Measurements from ENCODE around the gene THAP6.
A peak's percentile ranks its signal among the peaks of the same experiment; 100 is the strongest.
"Not testable (repeated sequence)": the region's sequence is repeated elsewhere in the genome, so short reads cannot be mapped to it uniquely, and the experiment has no call there.

THAP6 gene

DNA sequence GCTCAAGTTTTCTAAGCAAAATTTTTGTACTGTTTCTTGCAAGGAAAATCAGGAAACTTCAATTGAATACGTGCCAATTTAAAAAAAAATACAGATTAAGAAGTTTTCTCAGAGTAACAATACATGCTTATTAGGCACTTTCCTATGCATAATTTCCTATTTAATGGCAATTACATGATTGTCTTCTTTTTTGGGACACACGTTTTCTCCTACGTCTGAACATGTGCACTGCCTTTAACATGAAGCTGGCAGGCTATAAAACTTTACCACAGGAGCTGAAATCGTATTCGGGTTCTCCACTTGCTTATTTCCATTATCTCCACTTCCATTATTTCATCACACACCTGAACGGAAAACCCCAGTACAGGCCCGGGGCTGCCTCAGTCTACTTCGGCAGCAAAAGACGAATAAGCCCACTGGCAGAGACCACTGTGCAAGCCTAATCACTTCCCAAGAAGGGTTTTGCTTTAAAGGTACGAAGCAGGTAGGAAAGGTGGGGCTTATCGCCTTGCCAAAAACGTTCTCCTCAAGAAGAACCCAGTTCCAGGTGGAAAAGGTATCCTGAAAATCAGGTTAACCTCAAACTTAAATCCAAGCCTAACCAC lies 645 bp upstream of the THAP6 start:
- peak overlapping the region; percentile 84 for H3K27ac ChIP-seq
- H3K4me1 ChIP-seq (ENCODE audit: low read depth, poor library complexity, severe bottlenecking): peaks cover 56% of the 10 kb centered on the region
- TF ChIP-seq, protein P1, sequence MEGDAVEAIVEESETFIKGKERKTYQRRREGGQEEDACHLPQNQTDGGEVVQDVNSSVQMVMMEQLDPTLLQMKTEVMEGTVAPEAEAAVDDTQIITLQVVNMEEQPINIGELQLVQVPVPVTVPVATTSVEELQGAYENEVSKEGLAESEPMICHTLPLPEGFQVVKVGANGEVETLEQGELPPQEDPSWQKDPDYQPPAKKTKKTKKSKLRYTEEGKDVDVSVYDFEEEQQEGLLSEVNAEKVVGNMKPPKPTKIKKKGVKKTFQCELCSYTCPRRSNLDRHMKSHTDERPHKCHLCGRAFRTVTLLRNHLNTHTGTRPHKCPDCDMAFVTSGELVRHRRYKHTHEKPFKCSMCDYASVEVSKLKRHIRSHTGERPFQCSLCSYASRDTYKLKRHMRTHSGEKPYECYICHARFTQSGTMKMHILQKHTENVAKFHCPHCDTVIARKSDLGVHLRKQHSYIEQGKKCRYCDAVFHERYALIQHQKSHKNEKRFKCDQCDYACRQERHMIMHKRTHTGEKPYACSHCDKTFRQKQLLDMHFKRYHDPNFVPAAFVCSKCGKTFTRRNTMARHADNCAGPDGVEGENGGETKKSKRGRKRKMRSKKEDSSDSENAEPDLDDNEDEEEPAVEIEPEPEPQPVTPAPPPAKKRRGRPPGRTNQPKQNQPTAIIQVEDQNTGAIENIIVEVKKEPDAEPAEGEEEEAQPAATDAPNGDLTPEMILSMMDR (conservative IDR thresholded peaks at IDR 0.05; ENCODE audit: low read depth, low read length): no peak
- H3K9ac ChIP-seq: peak overlapping the region; percentile 69
- H3K79me2 ChIP-seq (ENCODE audit: insufficient read depth, low read depth): peaks cover 48% of the 10 kb centered on the region
- H4K20me1 ChIP-seq (ENCODE audit: insufficient read depth): no peaks in the 10 kb centered on the region
- H3K27me3 ChIP-seq (ENCODE audit: insufficient read depth, low read depth): no peaks in the 10 kb centered on the region
- peak overlapping the region; percentile 93 for H3K4me2 ChIP-seq
- no peaks in the 10 kb centered on the region for H3K36me3 ChIP-seq (ENCODE audit: insufficient read depth)
- H2AFZ ChIP-seq (ENCODE audit: low read depth): peak overlapping the region; percentile 68
- peak overlapping the region; percentile 96 for H3K4me3 ChIP-seq (IDR thresholded peaks at IDR 0.05; ENCODE audit: insufficient read depth, low read depth, low read length)

DNA sequence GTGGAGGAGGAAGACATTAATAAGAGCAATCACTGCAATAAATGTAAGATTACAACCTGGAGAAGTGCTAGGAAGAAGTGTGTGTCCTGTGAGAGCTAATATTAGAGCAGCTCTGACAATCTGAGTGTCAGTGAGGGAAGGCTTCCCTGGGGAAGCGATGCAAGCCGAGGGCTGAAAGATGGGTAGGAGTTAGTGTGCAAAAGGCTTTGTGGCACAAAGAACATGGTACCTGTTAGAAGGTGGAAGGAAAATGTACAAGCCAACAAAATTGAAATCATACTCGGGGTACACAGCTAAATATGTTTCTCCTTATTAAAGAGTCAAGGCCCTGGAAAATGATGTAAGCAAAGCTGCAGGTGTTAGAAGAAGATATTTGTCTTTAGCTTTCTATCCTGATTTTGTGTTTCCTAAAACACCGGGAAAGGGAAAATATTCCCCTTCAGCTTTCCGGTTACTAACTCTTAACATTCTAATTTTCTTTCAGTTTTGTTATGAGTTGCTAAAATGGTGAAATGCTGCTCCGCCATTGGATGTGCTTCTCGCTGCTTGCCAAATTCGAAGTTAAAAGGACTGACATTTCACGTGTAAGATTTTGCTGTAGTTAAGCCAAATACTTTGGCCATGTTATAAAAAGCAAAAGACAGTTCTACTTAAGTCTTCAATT lies 808 bp downstream of the THAP6 start:
- peak overlapping the region; percentile 96 for H3K4me3 ChIP-seq (IDR thresholded peaks at IDR 0.05; ENCODE audit: insufficient read depth, low read depth, low read length)
- peak overlapping the region; percentile 68 for H2AFZ ChIP-seq (ENCODE audit: low read depth)
- peaks cover 52% of the 10 kb centered on the region for H3K4me1 ChIP-seq (ENCODE audit: low read depth, poor library complexity, severe bottlenecking)
- peaks cover 46% of the 10 kb centered on the region for H3K79me2 ChIP-seq (ENCODE audit: insufficient read depth, low read depth)
- no peaks in the 10 kb centered on the region for H3K36me3 ChIP-seq (ENCODE audit: insufficient read depth)
- TF ChIP-seq, protein P1 (conservative IDR thresholded peaks at IDR 0.05; ENCODE audit: low read depth, low read length): no peak
- no peaks in the 10 kb centered on the region for H4K20me1 ChIP-seq (ENCODE audit: insufficient read depth)
- H3K4me2 ChIP-seq: peak overlapping the region; percentile 74
- peak overlapping the region; percentile 69 for H3K9ac ChIP-seq
- H3K27me3 ChIP-seq (ENCODE audit: insufficient read depth, low read depth): no peaks in the 10 kb centered on the region
- H3K27ac ChIP-seq: peak overlapping the region; percentile 84

GRCh38 chr4:75516144-75516543 lies 1.9 kb downstream of the THAP6 start:
- H3K27me3 ChIP-seq (ENCODE audit: insufficient read depth, low read depth): no peaks in the 10 kb centered on the region
- H3K9ac ChIP-seq: peak overlapping the region; percentile 69; the same call in 1 of the 2 replicates
- H3K4me3 ChIP-seq (IDR thresholded peaks at IDR 0.05; ENCODE audit: insufficient read depth, low read depth, low read length): no peak overlapping the region
- H2AFZ ChIP-seq (ENCODE audit: low read depth): no peak overlapping the region
- TF ChIP-seq, protein P1 (conservative IDR thresholded peaks at IDR 0.05; ENCODE audit: low read depth, low read length): no peak
- peak overlapping the region; percentile 84; the same call in 1 of the 2 replicates for H3K27ac ChIP-seq
- peaks cover 35% of the 10 kb centered on the region for H3K79me2 ChIP-seq (ENCODE audit: insufficient read depth, low read depth)
- no peaks in the 10 kb centered on the region for H3K36me3 ChIP-seq (ENCODE audit: insufficient read depth)
- H4K20me1 ChIP-seq (ENCODE audit: insufficient read depth): no peaks in the 10 kb centered on the region
- H3K4me1 ChIP-seq (ENCODE audit: low read depth, poor library complexity, severe bottlenecking): peaks cover 43% of the 10 kb centered on the region
- H3K4me2 ChIP-seq: peak overlapping the region; percentile 74

- H2AFZ ChIP-seq (ENCODE audit: low read depth); H3K4me3 ChIP-seq (IDR thresholded peaks at IDR 0.05; ENCODE audit: insufficient read depth, low read depth, low read length); H3K4me2 ChIP-seq; H3K36me3 ChIP-seq (ENCODE audit: insufficient read depth); H3K27ac ChIP-seq; H4K20me1 ChIP-seq (ENCODE audit: insufficient read depth); H3K27me3 ChIP-seq (ENCODE audit: insufficient read depth, low read depth); H3K9ac ChIP-seq; H3K79me2 ChIP-seq (ENCODE audit: insufficient read depth, low read depth): not testable (repeated sequence)
- H3K4me1 ChIP-seq (ENCODE audit: low read depth, poor library complexity, severe bottlenecking): peaks cover 20% of the 10 kb centered on the region
These were observed 5.2 kb downstream of the THAP6 start for GRCh38 chr4:75519452-75519851.

DNA sequence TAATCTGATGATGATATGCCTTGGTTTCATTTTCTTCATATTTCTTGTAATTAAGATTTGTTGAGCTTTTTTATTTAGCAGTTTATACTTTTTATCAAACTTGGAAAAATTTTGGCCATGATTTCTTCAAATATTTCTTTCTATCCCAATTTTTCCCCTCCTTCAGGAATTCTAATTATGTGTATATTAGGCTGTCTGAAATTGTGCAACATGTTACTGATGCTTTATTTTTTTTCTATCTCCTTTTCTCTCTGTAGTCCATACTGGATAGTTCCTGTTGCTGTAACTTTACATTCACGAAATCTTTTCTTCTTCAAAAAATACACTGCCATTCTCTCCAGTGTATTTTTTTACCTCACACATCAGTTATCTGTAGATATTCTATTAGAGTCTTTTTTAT lies 10.8 kb downstream of the THAP6 start:
- no peaks in the 10 kb centered on the region for H3K4me1 ChIP-seq (ENCODE audit: low read depth, poor library complexity, severe bottlenecking)
- H3K79me2 ChIP-seq (ENCODE audit: insufficient read depth, low read depth): no peaks in the 10 kb centered on the region
- TF ChIP-seq, protein P1 (conservative IDR thresholded peaks at IDR 0.05; ENCODE audit: low read depth, low read length): no peak
- no peaks in the 10 kb centered on the region for H3K36me3 ChIP-seq (ENCODE audit: insufficient read depth)
- no peak overlapping the region for H2AFZ ChIP-seq (ENCODE audit: low read depth)
- H3K9ac ChIP-seq: no peak overlapping the region
- no peak overlapping the region for H3K4me3 ChIP-seq (IDR thresholded peaks at IDR 0.05; ENCODE audit: insufficient read depth, low read depth, low read length)
- H3K27ac ChIP-seq: no peak overlapping the region
- no peak overlapping the region for H3K4me2 ChIP-seq
- no peaks in the 10 kb centered on the region for H3K27me3 ChIP-seq (ENCODE audit: insufficient read depth, low read depth)
- H4K20me1 ChIP-seq (ENCODE audit: insufficient read depth): no peaks in the 10 kb centered on the region
